HCT116 (cell line): ENCODE measurements around the gene ARMC6. TPM values are rescaled to one million over a fixed set of nuclear protein-coding genes. Genes with fewer than 3 reads are reported as not detected.
A peak's percentile ranks its signal among the peaks of the same experiment; 100 is the strongest.

ENCODE experiments used
- ATAC-seq: fragments of 200-7000 bp; cut with Tn5 transposase; 2 replicates; pipeline ENCODE4 v1.9.1; 2020; ENCODE audit warnings: mild to moderate bottlenecking, moderate library complexity
- BruUV-seq: library from RNA; stranded (reverse); fragments of 400-500 nt; replicated peaks from 2 replicates; lab custom pipeline; 2021; lab: Mats Ljungman, UMichigan
- CTCF ChIA-PET: fragments of 300-600 bp; sonication (Branson Sonifier 250); formaldehyde crosslinking; loops from one replicate; lab custom pipeline; 2021; ENCODE audit warnings: antibody characterized with exemption; lab: Charles Lee
- POLR2A ChIA-PET: fragments of 300-600, 350-600 bp; sonication (Branson Sonifier 250); formaldehyde crosslinking; loops from one replicate; lab custom pipeline; 2021; ENCODE audit warnings: antibody characterized with exemption; lab: Charles Lee
- RAD21 ChIA-PET, 2 experiments: fragments of 300-600 bp; sonication (Branson Sonifier 250); formaldehyde crosslinking; loops; one replicate each; lab custom pipeline; 2023; ENCODE audit warnings: low total read pairs in 2 of 2; ENCODE audit not compliant: uncharacterized antibody in 2 of 2, unreplicated experiment in 2 of 2, low non-redundant PET in 1 of 2; lab: Charles Lee
- DNase-seq: peaks from one replicate; pipeline ENCODE4 v3.0.0-alpha.2; 2010; ENCODE audit warnings: low read depth, low spot score
- H2AFZ ChIP-seq: fragments of 200-600 bp; shearing (Covaris generic), sonication (generic); 2 replicates; pipeline ENCODE4 v1.6.1; 2017; ENCODE audit warnings: low read depth, mixed run types, mixed read lengths, antibody characterized with exemption, low read length; ENCODE audit not compliant: poor library complexity, severe bottlenecking
- H3K27ac ChIP-seq: 2 replicates; pipeline ENCODE4 v1.5.1; 2012; ENCODE audit warnings: low read depth, low read length
- H3K27me3 ChIP-seq: fragments of 200-600 bp; sonication (generic); 2 replicates; pipeline ENCODE4 v1.6.1; 2016; ENCODE audit warnings: mixed run types, low read length, mixed read lengths; ENCODE audit not compliant: insufficient read depth
- H3K36me3 ChIP-seq, 2 experiments: fragments of 200-500 bp in 1 of 2; fragments of 200-600 bp in 1 of 2; sonication (Bioruptor generic) in 1 of 2; sonication (generic) in 1 of 2; 2 replicates each; pipeline versions ENCODE4 v1.5.1 to v1.6.1; 2014 to 2016; ENCODE audit warnings: low read length in 2 of 2, inconsistent platforms in 1 of 2, mixed read lengths in 1 of 2, mixed run types in 1 of 2; ENCODE audit not compliant: insufficient read depth in 2 of 2, control insufficient read depth in 1 of 2
- H3K4me1 ChIP-seq, 2 experiments: fragments of 200-600 bp in 1 of 2; sonication (generic) in 1 of 2; 2 replicates each; pipeline versions ENCODE4 v1.5.1 to v1.6.1; 2012 to 2017; ENCODE audit warnings: low read length in 2 of 2, inconsistent platforms in 1 of 2, mild to moderate bottlenecking in 1 of 2, mixed read lengths in 1 of 2, mixed run types in 1 of 2, moderate library complexity in 1 of 2; ENCODE audit not compliant: insufficient read depth in 2 of 2, control insufficient read depth in 1 of 2
- H3K4me2 ChIP-seq: fragments of 200-600 bp; sonication (generic); 2 replicates; pipeline ENCODE4 v1.6.1; 2017; ENCODE audit warnings: mixed run types, low read length, mixed read lengths
- H3K4me3 ChIP-seq, 2 experiments: fragments of 200-600 bp in 1 of 2; sonication (generic) in 1 of 2; replicated peaks in 1 of 2; 2 replicates each; pipeline ENCODE4 v1.5.1; 2011 to 2016; ENCODE audit warnings: low read length in 2 of 2, control low read depth in 1 of 2, low read depth in 1 of 2, mild to moderate bottlenecking in 1 of 2, mixed read lengths in 1 of 2, mixed run types in 1 of 2
- H3K79me2 ChIP-seq: fragments of 200-600 bp; sonication (generic); 2 replicates; pipeline ENCODE4 v1.6.1; 2017; ENCODE audit warnings: mild to moderate bottlenecking, mixed run types, low read length, moderate library complexity, mixed read lengths; ENCODE audit not compliant: insufficient read depth
- H3K9ac ChIP-seq: fragments of 200-600 bp; sonication (generic); 2 replicates; pipeline ENCODE4 v1.6.1; 2016; ENCODE audit warnings: low read length, mixed read lengths
- H3K9me2 ChIP-seq: fragments of 200-600 bp; sonication (generic), shearing (Covaris generic); 2 replicates; pipeline ENCODE4 v1.6.1; 2017; ENCODE audit warnings: mixed run types, mild to moderate bottlenecking, moderate library complexity; ENCODE audit not compliant: insufficient read depth
- H3K9me3 ChIP-seq, 2 experiments: fragments of 200-500 bp in 1 of 2; fragments of 200-600 bp in 1 of 2; sonication (Bioruptor generic) in 1 of 2; sonication (generic) in 1 of 2; 2 replicates each; pipeline ENCODE4 v1.6.1; 2014 to 2017; ENCODE audit warnings: low read length in 2 of 2, mixed read lengths in 2 of 2, inconsistent platforms in 1 of 2, low read depth in 1 of 2, mild to moderate bottlenecking in 1 of 2, mixed run types in 1 of 2, moderate library complexity in 1 of 2; ENCODE audit not compliant: control insufficient read depth in 1 of 2, insufficient read depth in 1 of 2
- H4K20me1 ChIP-seq: fragments of 200-600 bp; sonication (generic), shearing (Covaris generic); 2 replicates; pipeline ENCODE4 v1.6.1; 2017; ENCODE audit warnings: mixed run types, mild to moderate bottlenecking, moderate library complexity; ENCODE audit not compliant: insufficient read depth
- ATF3 ChIP-seq: IDR thresholded peaks from 2 replicates; pipeline ENCODE4 v1.6.1; 2012
- CEBPB ChIP-seq: IDR thresholded peaks from 2 replicates; pipeline ENCODE4 v1.6.1; 2012; ENCODE audit warnings: low read depth
- CTCF ChIP-seq, 3 experiments: fragments of 200-600 bp in 1 of 3; sonication (generic) in 1 of 3; IDR thresholded peaks in 2 of 3; conservative IDR thresholded peaks in 1 of 3; 2 replicates each; pipeline ENCODE4 v1.5.1; 2012 to 2017; ENCODE audit warnings: low read depth in 2 of 3, low read length in 2 of 3, antibody characterized with exemption in 1 of 3, borderline replicate concordance in 1 of 3, control low read depth in 1 of 3, mild to moderate bottlenecking in 1 of 3, mixed read lengths in 1 of 3, mixed run types in 1 of 3, moderate library complexity in 1 of 3; ENCODE audit not compliant: insufficient read depth in 1 of 3
- EGR1 ChIP-seq: IDR thresholded peaks from 2 replicates; pipeline ENCODE4 v1.6.1; 2012; ENCODE audit warnings: low read depth
- ELF1 ChIP-seq: IDR thresholded peaks from 2 replicates; pipeline ENCODE4 v1.6.1; 2012; ENCODE audit warnings: low read depth, borderline replicate concordance
- EZH2 ChIP-seq: fragments of 200-600 bp; sonication (generic); IDR thresholded peaks from 2 replicates; pipeline ENCODE4 v1.6.1; 2017; ENCODE audit warnings: antibody characterized with exemption, mixed run types
- EZH2phosphoT487 ChIP-seq: fragments of 200-600 bp; IDR thresholded peaks from 2 replicates; pipeline ENCODE4 v1.6.1; 2018; ENCODE audit warnings: antibody characterized with exemption, borderline replicate concordance
- FOSL1 ChIP-seq: IDR thresholded peaks from 2 replicates; pipeline ENCODE4 v1.6.1; 2012; ENCODE audit warnings: low read depth
- JUND ChIP-seq: IDR thresholded peaks from 2 replicates; pipeline ENCODE4 v1.6.1; 2012
- POLR2A ChIP-seq: IDR thresholded peaks from 2 replicates; pipeline ENCODE4 v1.7.0; 2011; ENCODE audit warnings: borderline replicate concordance; ENCODE audit not compliant: insufficient read depth, insufficient read length; ENCODE audit errors: extremely low read depth
- POLR2AphosphoS5 ChIP-seq: IDR thresholded peaks from 2 replicates; pipeline ENCODE4 v1.6.1; 2011; ENCODE audit warnings: mild to moderate bottlenecking, low read depth, low read length, moderate library complexity
- SIN3A ChIP-seq: IDR thresholded peaks from 2 replicates; pipeline ENCODE4 v1.6.1; 2012; ENCODE audit warnings: low read depth
- SP1 ChIP-seq: IDR thresholded peaks from 2 replicates; pipeline ENCODE4 v1.6.1; 2012; ENCODE audit warnings: low read depth
- SRF ChIP-seq: IDR thresholded peaks from 2 replicates; pipeline ENCODE4 v1.6.1; 2012; ENCODE audit warnings: low read depth
- TCF7L2 ChIP-seq: IDR thresholded peaks from 2 replicates; pipeline ENCODE4 v1.7.0; 2011; ENCODE audit warnings: borderline replicate concordance, inconsistent platforms; ENCODE audit not compliant: insufficient read depth, insufficient read length; ENCODE audit errors: extremely low read depth
- YY1 ChIP-seq: IDR thresholded peaks from 2 replicates; pipeline ENCODE4 v1.6.1; 2011; ENCODE audit warnings: low read length, low read depth, moderate library complexity, mild to moderate bottlenecking; ENCODE audit not compliant: insufficient replicate concordance; ENCODE audit errors: extremely low read depth
- ZBTB33 ChIP-seq: IDR thresholded peaks from 2 replicates; pipeline ENCODE4 v1.6.1; 2011; ENCODE audit warnings: mild to moderate bottlenecking, low read length, moderate library complexity; ENCODE audit not compliant: insufficient replicate concordance; ENCODE audit errors: extremely low read depth
- ZFX ChIP-seq: fragments of 450-650 bp; IDR thresholded peaks from 2 replicates; pipeline ENCODE4 v1.6.1; 2017
- ZNF274 ChIP-seq: fragments of 200-500 bp; sonication (Bioruptor generic); IDR thresholded peaks from 2 replicates; pipeline ENCODE4 v1.6.1; 2014; ENCODE audit warnings: mild to moderate bottlenecking, low read depth, low read length, inconsistent platforms
- intact Hi-C: fragments of 100-400 bp; cut with micrococcal nuclease; formaldehyde crosslinking; loops from 2 replicates; pipeline ENCODE4 v1.10.0; 2022
- total RNA-seq: library from RNA; stranded (reverse); gene quantifications from one replicate; pipeline ENCODE4 v1.2.1, GENCODE V29; 2021; ENCODE audit not compliant: unreplicated experiment
- TF ChIP-seq, protein P1 (sequence below): IDR thresholded peaks from 2 replicates; pipeline ENCODE4 v1.6.1; 2012

Gene ARMC6
- total RNA-seq, 1 experiment from 2014 or later = 34.7 TPM

- Histone ChIP-seq H3K9me3 (no peaks in the 10 kb centered on the region), H3K4me3 (peak overlapping the region; percentile 56 to 63), H3K27me3 (no peaks in the 10 kb centered on the region), H2AFZ (peak overlapping the region; percentile 78), H3K27ac (peak overlapping the region; percentile 83), H3K9ac (peak overlapping the region; percentile 61), H3K9me2 (no peaks in the 10 kb centered on the region), H3K4me1 (peaks cover 39 to 72% of the 10 kb centered on the region in 2 experiments), H3K36me3 (no peaks in the 10 kb centered on the region), H3K79me2 (no peaks in the 10 kb centered on the region), H3K4me2 (peak overlapping the region; percentile 75), H4K20me1 (no peaks in the 10 kb centered on the region)
- RAD21 ChIA-PET = no interaction called here
- DNase-seq = peak; percentile 53
- POLR2A ChIA-PET = no interaction called here
- TSS peak; percentile 40 for BruUV-seq
- intact Hi-C loops = no loop called here
- ATAC-seq = peak; percentile 87
- CTCF ChIA-PET = interaction anchor here (0.8 kb wide), 1 partner anchor 10 kb away, joined by 5 read pairs; no protein-coding TSS in a partner anchor
- peak; percentile 46; the same call in 1 of the 2 replicates for TF ChIP-seq ZFX
- no peak for TF ChIP-seq CEBPB
- TF ChIP-seq CTCF (IDR thresholded peaks at IDR 0.05 in 2 of 3, conservative IDR thresholded peaks at IDR 0.05 in 1 of 3; ENCODE audit: borderline replicate concordance in 1 of 3, insufficient read depth in 1 of 3, low read depth in 2 of 3, low read length in 2 of 3) = no peak
- no peak for TF ChIP-seq JUND
- no peak for TF ChIP-seq ATF3
- peak; percentile 91 for TF ChIP-seq POLR2AphosphoS5
- TF ChIP-seq ZNF274 = no peak
- TF ChIP-seq YY1 = no peak
- TF ChIP-seq, protein P1, sequence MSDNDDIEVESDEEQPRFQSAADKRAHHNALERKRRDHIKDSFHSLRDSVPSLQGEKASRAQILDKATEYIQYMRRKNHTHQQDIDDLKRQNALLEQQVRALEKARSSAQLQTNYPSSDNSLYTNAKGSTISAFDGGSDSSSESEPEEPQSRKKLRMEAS = peak; percentile 91
- TF ChIP-seq EZH2 = no peak
- TF ChIP-seq ZBTB33 = no peak
- TF ChIP-seq SIN3A = peak; percentile 74
- no peak for TF ChIP-seq ELF1
- no peak for TF ChIP-seq FOSL1
- TF ChIP-seq SP1 = no peak; the same call in 1 of the 2 replicates
- no peak for TF ChIP-seq SRF
- TF ChIP-seq TCF7L2 = no peak
- no peak for TF ChIP-seq EZH2phosphoT487
- peak; percentile 71 for TF ChIP-seq POLR2A
- TF ChIP-seq EGR1 = peak; percentile 82
Measured at GRCh38 chr19:19105365-19106055, 72.1 kb downstream of the ARMC6 start.
